MCF 10A (cell line): Measurements from ENCODE around the gene KIF1A. TPM values are rescaled to one million over a fixed set of nuclear protein-coding genes. Genes with fewer than 3 reads are reported as not detected.
"Not testable (repeated sequence)": the region's sequence is repeated elsewhere in the genome, so short reads cannot be mapped to it uniquely, and the experiment has no call there.

Experiments used
- BruUV-seq: library from RNA; stranded (reverse); fragments of 400-500 nt; replicated peaks from 2 replicates; lab custom pipeline; 2021; lab: Mats Ljungman, UMichigan
- CTCF ChIA-PET: fragments of 300-600 bp; sonication (Branson Sonifier 250); formaldehyde crosslinking; extraction: SDS; loops from one replicate; lab custom pipeline; 2021; ENCODE audit warnings: antibody characterized with exemption, inconsistent platforms; lab: Yijun Ruan, JAX
- POLR2A ChIA-PET: fragments of 300-600, 350-650 bp; sonication (Branson Sonifier 250); formaldehyde crosslinking; extraction: SDS; loops from one replicate; lab custom pipeline; 2020; ENCODE audit warnings: antibody characterized with exemption, inconsistent platforms; lab: Yijun Ruan, JAX
- DNase-seq: peaks from one replicate; pipeline ENCODE4 v3.0.0-alpha.2; 2018; ENCODE audit not compliant: unreplicated experiment
- H3K27ac Mint-ChIP-seq: one replicate; pipeline ENCODE4 v1.8.0; 2022; ENCODE audit warnings: mild to moderate bottlenecking, low read depth, mixed read lengths; ENCODE audit not compliant: unreplicated experiment
- H3K27me3 Mint-ChIP-seq: one replicate; pipeline ENCODE4 v1.8.0; 2022; ENCODE audit warnings: mixed read lengths; ENCODE audit not compliant: insufficient read depth, unreplicated experiment
- H3K36me3 Mint-ChIP-seq: one replicate; pipeline ENCODE4 v1.8.0; 2022; ENCODE audit warnings: mild to moderate bottlenecking, moderate library complexity, mixed read lengths; ENCODE audit not compliant: insufficient read depth, unreplicated experiment
- H3K4me1 Mint-ChIP-seq: one replicate; pipeline ENCODE4 v1.8.0; 2022; ENCODE audit warnings: mixed read lengths; ENCODE audit not compliant: insufficient read depth, unreplicated experiment
- H3K4me3 Mint-ChIP-seq: one replicate; pipeline ENCODE4 v1.8.0; 2022; ENCODE audit warnings: mild to moderate bottlenecking, moderate library complexity, mixed read lengths; ENCODE audit not compliant: unreplicated experiment
- H3K9me3 Mint-ChIP-seq: one replicate; pipeline ENCODE4 v1.8.0; 2022; ENCODE audit warnings: mixed read lengths; ENCODE audit not compliant: unreplicated experiment
- CTCF ChIP-seq: fragments of 200-600 bp; IDR thresholded peaks from one replicate; pipeline ENCODE4 v1.8.0; 2022; ENCODE audit warnings: antibody characterized with exemption, mild to moderate bottlenecking; ENCODE audit not compliant: unreplicated experiment
- intact Hi-C: fragments of 100-400 bp; cut with micrococcal nuclease; formaldehyde crosslinking; loops from 2 replicates; pipeline ENCODE4 v1.14.1; 2022
- total RNA-seq: library from RNA; stranded (reverse); gene quantifications from 2 replicates; pipeline ENCODE4 v1.2.3, GENCODE V29; 2022

KIF1A gene
- total RNA-seq, 1 experiment from 2014 or later = not detected

GRCh38 chr2:240694304-240694703, 125.7 kb downstream of the KIF1A start:
- BruUV-seq, H3K9me3 Mint-ChIP-seq, H3K27ac Mint-ChIP-seq, POLR2A ChIA-PET, H3K27me3 Mint-ChIP-seq, intact Hi-C loops, H3K4me1 Mint-ChIP-seq, CTCF ChIA-PET, H3K36me3 Mint-ChIP-seq, H3K4me3 Mint-ChIP-seq, DNase-seq: not testable (repeated sequence)

GRCh38 chr2:240692583-240693561, 127.1 kb downstream of the KIF1A start:
- H3K27ac Mint-ChIP-seq, H3K27me3 Mint-ChIP-seq, POLR2A ChIA-PET, H3K4me1 Mint-ChIP-seq, H3K36me3 Mint-ChIP-seq, DNase-seq, H3K4me3 Mint-ChIP-seq, intact Hi-C loops, CTCF ChIA-PET, BruUV-seq, H3K9me3 Mint-ChIP-seq: not testable (repeated sequence)

GRCh38 chr2:240691631-240692420, 128.2 kb downstream of the KIF1A start, which contains the start of gene AQP12A:
Gene AQP12A, plus strand, starts transcription at chr2:240691866. Its CDS starts 48 bp downstream, at chr2:240691914.
- H3K36me3 Mint-ChIP-seq, DNase-seq, H3K4me3 Mint-ChIP-seq, POLR2A ChIA-PET, intact Hi-C loops, H3K9me3 Mint-ChIP-seq, BruUV-seq, H3K27me3 Mint-ChIP-seq, H3K4me1 Mint-ChIP-seq, H3K27ac Mint-ChIP-seq: not testable (repeated sequence)
- CTCF ChIA-PET = interaction anchor here (0.6 kb wide), 1 partner anchor 175 kb away, joined by 3 read pairs; no protein-coding TSS in a partner anchor

- BruUV-seq, POLR2A ChIA-PET: not testable (repeated sequence)
- CTCF ChIA-PET = interaction anchor here (0.6 kb wide), 1 partner anchor 174 kb away, joined by 3 read pairs; no protein-coding TSS in a partner anchor
Observed at GRCh38 chr2:240691075-240691427, 129.0 kb downstream of the KIF1A start.

DNA sequence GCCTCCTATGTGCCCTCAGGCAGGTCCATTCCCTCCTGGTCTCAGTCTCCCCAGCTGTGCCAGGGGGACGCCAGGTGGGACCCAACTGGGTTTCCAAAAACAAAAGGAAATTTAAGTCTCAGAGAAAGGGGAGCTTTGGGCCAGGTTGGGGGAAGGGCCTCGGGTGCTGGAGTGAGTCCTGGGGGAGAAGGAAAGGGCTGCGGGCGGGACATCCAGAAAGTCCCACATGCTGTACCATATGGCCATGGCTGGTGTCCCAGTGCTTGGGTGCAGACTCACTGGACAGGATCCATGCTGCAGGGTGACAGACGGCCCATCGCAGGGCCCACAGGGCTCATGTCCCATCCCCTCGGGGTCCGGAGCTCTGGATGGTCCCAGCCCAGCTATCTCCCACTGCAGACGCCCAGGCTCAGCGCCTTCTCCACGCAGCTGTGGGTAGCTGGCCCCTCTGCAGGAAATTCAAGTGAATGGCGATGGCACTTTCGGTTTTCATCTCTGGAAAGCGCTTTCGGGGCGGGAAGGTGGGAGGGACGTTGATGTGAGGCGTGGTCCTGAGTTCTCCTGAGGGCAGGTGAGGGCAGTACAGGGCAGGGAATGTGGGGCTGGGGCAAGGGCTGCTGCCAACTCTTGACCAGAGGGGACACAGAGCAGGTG, 129.5 kb downstream of the KIF1A start:
- H3K4me1 Mint-ChIP-seq, CTCF ChIA-PET, intact Hi-C loops, POLR2A ChIA-PET, H3K9me3 Mint-ChIP-seq, H3K27ac Mint-ChIP-seq, H3K36me3 Mint-ChIP-seq, BruUV-seq, DNase-seq, H3K4me3 Mint-ChIP-seq: not testable (repeated sequence)
- peaks cover 14% of the 10 kb centered on the region for H3K27me3 Mint-ChIP-seq

More at GRCh38 chr2:240691075-240691427, 129.0 kb downstream of the KIF1A start:
- DNase-seq, H3K4me3 Mint-ChIP-seq, H3K9me3 Mint-ChIP-seq, H3K4me1 Mint-ChIP-seq, H3K36me3 Mint-ChIP-seq, H3K27ac Mint-ChIP-seq, intact Hi-C loops: not testable (repeated sequence)
- peaks cover 11% of the 10 kb centered on the region for H3K27me3 Mint-ChIP-seq

DNA sequence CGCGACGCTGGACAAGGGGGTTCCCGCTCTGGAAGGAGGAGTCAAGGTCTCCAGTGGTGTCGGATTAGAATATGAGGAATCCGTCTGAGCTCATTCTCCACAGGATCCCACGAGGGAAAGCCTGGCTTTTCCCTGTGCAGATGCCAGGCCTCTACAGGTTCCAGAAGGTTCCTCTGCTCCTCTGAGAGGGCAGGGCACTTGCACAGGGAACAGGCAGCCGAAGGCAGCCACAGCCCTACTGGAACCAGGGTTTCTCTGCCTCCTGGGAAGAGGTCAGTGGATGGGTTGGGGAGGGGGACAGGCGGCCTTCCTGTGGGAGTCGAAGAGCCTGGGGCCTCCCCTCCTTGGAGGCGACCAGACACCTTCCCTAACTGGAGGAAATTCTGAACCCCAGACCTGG, 130.0 kb downstream of the KIF1A start:
- H3K27ac Mint-ChIP-seq = no peak overlapping the region
- H3K4me1 Mint-ChIP-seq = no peaks in the 10 kb centered on the region
- CTCF ChIA-PET = no interaction called here
- POLR2A ChIA-PET = no interaction called here
- DNase-seq = no peak
- intact Hi-C loops = no loop called here
- peaks cover 14% of the 10 kb centered on the region for H3K27me3 Mint-ChIP-seq
- no TSS peak for BruUV-seq
- TF ChIP-seq CTCF = no peak
- H3K4me3 Mint-ChIP-seq = no peak overlapping the region
- no peaks in the 10 kb centered on the region for H3K36me3 Mint-ChIP-seq
- no peaks in the 10 kb centered on the region for H3K9me3 Mint-ChIP-seq
